Heart left ventricle (tissue), 16 donors: ENCODE measurements around the gene SOCS4. TPM values are rescaled to one million over a fixed set of nuclear protein-coding genes. Genes with fewer than 3 reads are reported as not detected.
A peak's percentile ranks its signal among the peaks of the same experiment; 100 is the strongest.

Experiments
- ATAC-seq, 4 donors: fragments of 200-7000 bp; cut with Tn5 transposase; one replicate each; pipeline ENCODE4 v1.9.1; 2020 to 2022; ENCODE audit warnings: moderate library complexity in 4 of 4, mild to moderate bottlenecking in 3 of 4, moderate number of reproducible peaks in 1 of 4
- DNase-seq, 5 donors: peaks; one replicate each; pipeline ENCODE4 v3.0.0-alpha.2; 2020
- H3K27ac ChIP-seq, 12 donors: fragments of 200-600 bp; sonication (generic) in 4 of 12; one replicate each; pipeline versions ENCODE4 v1.5.0 to v1.8.0; 2016 to 2022; ENCODE audit warnings: mild to moderate bottlenecking in 2 of 12
- H3K27me3 ChIP-seq, 9 donors: fragments of 200-600 bp; sonication (generic) in 2 of 9; one replicate each; pipeline versions ENCODE4 v1.5.1 to v1.8.0; 2016 to 2022; ENCODE audit warnings: mild to moderate bottlenecking in 3 of 9
- H3K36me3 ChIP-seq, 9 donors: fragments of 200-600 bp; sonication (generic) in 2 of 9; one replicate each; pipeline versions ENCODE4 v1.5.0 to v1.8.0; 2018 to 2022; ENCODE audit warnings: mild to moderate bottlenecking in 2 of 9
- H3K4me1 ChIP-seq, 12 donors: fragments of 200-600 bp; sonication (generic) in 4 of 12; one replicate each; pipeline versions ENCODE4 v1.5.0 to v1.8.0; 2016 to 2022; ENCODE audit warnings: mild to moderate bottlenecking in 3 of 12
- H3K4me3 ChIP-seq, 12 donors: fragments of 200-600 bp; sonication (generic) in 4 of 12; one replicate each; pipeline versions ENCODE4 v1.5.0 to v1.8.0; 2017 to 2022; ENCODE audit warnings: mild to moderate bottlenecking in 9 of 12, moderate library complexity in 4 of 12
- H3K9me3 ChIP-seq, 12 donors: fragments of 200-600 bp; sonication (generic) in 4 of 12; one replicate each; pipeline versions ENCODE4 v1.5.0 to v1.8.0; 2016 to 2022; ENCODE audit warnings: mild to moderate bottlenecking in 1 of 12
- POLR2A ChIP-seq, 2 donors: fragments of 450-650 bp; IDR thresholded peaks; one replicate each; pipeline ENCODE4 v1.6.1; 2017; ENCODE audit warnings: antibody characterized with exemption in 2 of 2, mild to moderate bottlenecking in 2 of 2, moderate library complexity in 2 of 2
- WGBS, 4 donors: extraction: QIAGEN DNeasy Blood & Tissue Kit in 2 of 4; methylation state at CpG; one replicate each; pipeline versions ENCODE4 v1.1.5 to v1.1.7; 2013 to 2018; 5-methylcytosine and 5-hydroxymethylcytosine counted together
- intact Hi-C, 10 donors: fragments of 100-400 bp; cut with DNase I; formaldehyde crosslinking; loops; one replicate each; pipeline versions ENCODE4 v1.11.1 to v1.14.2; 2022
- polyA plus RNA-seq, 2 donors: library from polyadenylated mRNA; stranded (reverse); fragments of 200-250 nt; gene quantifications; one replicate each; pipeline ENCODE4 v1.2.3, GENCODE V29; 2013
- total RNA-seq, 9 donors: library from RNA; depleted of rRNA in 2 of 9; stranded (reverse); fragments of >200 nt in 2 of 9; fragmentation: NEBNext Ultra II Directional in 3 of 9; extraction: Animal tissue kit (Norgen Biotek cat#: 25700) in 3 of 9; gene quantifications; one replicate each; pipeline versions ENCODE4 v1.1.0 to v1.2.4, GENCODE V29; 2016 to 2023
- TF ChIP-seq, protein P1 (sequence below), 12 donors: fragments of 200-600 bp; sonication (generic) in 4 of 12; IDR thresholded peaks; one replicate each; pipeline versions ENCODE4 v1.5.0 to v1.8.0; 2018 to 2022; ENCODE audit warnings: antibody characterized with exemption in 12 of 12, mild to moderate bottlenecking in 5 of 12
- donor health status: ischemic (EF 13 %, LVEDD 7.1; RV severe dilation, severe dysfunction).
- donor health status: healthy with polysubstance abuse.
- donor health status: DM: no; HTN: yes; CAD: no.
- donor health status: DM: no; HTN: no; CAD: no.
- donor health status: ischemic (EF 25% LVEDD 6.9; RV normal size, moderate dysfunction).
- donor health status: ischemic (EF 25% LVEDD 5.7; RV mildly dilated, moderate dysfunction).
- donor health status: healthy.
- donor health status: DM: yes; HTN: yes; CAD: no.
- donor health status: ischemic (EF 35%, LVEDD 5.7; RV mildly dilated, moderate dysfunction).
- donor health status: nonischemic (EF 11% LVEDD 7.7; RV severe dilation, severe dysfunction).
- donor health status: DM: yes; HTN: yes; CAD: no.
- donor health status: PGD.
- donor health status: ischemic (EF 29% LVEDD 5.4; RV normal size, mild dysfunction).
- donor health status: nonischemic (EF 23%, LVEDD 6.1; RV moderate dilation, normal function).

SOCS4 gene
- total and polyA plus RNA-seq, 11 donors: 3.7 to 20.7 (median 13.8) TPM

DNA sequence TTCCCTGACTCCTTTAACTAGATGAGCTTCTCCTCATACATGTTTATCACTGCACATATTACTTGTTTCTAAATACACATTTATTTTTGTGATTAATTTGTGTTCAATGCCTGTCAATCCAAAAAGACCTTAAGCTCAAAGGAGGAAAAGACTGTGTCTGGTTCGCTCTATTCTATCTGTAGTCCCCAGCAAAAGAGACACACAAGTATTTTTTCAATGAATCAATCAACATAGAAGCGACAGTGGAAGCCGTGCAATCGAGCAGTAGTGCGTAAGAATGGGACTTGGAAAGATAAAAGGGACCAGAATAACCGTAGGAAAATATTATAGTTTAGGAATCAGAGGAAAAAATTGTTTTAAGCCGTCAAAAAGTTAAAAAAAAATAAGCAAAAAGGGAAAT, 1.1 kb upstream of the SOCS4 start:
- intact Hi-C loops: loop anchor here in 1 of 10 donors (2.0 kb wide), 1 partner anchor 25 kb away; the partner anchor contains the start of gene MAPK1IP1L

GRCh38 chr14:55026441-55026792, 619 bp upstream of the SOCS4 start:
- Histone ChIP-seq H3K27me3 (no peaks in the 10 kb centered on the region), H3K4me3 (peak overlapping the region; percentile 56 to 92 (median 83)), H3K4me1 (peaks cover 0 to 51% (median 23%) of the 10 kb centered on the region in 12 donors), H3K27ac (peak overlapping the region in 11 of 12 donors; percentile 70 to 92 (median 87)), H3K9me3 (no peaks in the 10 kb centered on the region), H3K36me3 (no peaks in the 10 kb centered on the region)
- 2 to 3% (median 2%) methylated on average over 9 of the region's 9 CpGs for WGBS, 4 donors
- ATAC-seq: no peak
- TF ChIP-seq, protein P1, sequence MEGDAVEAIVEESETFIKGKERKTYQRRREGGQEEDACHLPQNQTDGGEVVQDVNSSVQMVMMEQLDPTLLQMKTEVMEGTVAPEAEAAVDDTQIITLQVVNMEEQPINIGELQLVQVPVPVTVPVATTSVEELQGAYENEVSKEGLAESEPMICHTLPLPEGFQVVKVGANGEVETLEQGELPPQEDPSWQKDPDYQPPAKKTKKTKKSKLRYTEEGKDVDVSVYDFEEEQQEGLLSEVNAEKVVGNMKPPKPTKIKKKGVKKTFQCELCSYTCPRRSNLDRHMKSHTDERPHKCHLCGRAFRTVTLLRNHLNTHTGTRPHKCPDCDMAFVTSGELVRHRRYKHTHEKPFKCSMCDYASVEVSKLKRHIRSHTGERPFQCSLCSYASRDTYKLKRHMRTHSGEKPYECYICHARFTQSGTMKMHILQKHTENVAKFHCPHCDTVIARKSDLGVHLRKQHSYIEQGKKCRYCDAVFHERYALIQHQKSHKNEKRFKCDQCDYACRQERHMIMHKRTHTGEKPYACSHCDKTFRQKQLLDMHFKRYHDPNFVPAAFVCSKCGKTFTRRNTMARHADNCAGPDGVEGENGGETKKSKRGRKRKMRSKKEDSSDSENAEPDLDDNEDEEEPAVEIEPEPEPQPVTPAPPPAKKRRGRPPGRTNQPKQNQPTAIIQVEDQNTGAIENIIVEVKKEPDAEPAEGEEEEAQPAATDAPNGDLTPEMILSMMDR (IDR thresholded peaks at IDR 0.05): no peak
- TF ChIP-seq POLR2A (IDR thresholded peaks at IDR 0.05): no peak
- intact Hi-C loops: loop anchor here in 1 of 10 donors (2.0 kb wide), 1 partner anchor 24 kb away; the partner anchor contains the start of gene MAPK1IP1L
- no peak for DNase-seq

More for the DNA sequence above, 1.1 kb upstream of the SOCS4 start:
- Histone ChIP-seq H3K36me3 (no peaks in the 10 kb centered on the region), H3K4me3 (peak overlapping the region in 10 of 12 donors; percentile 56 to 91 (median 83)), H3K27ac (no peak overlapping the region), H3K27me3 (no peaks in the 10 kb centered on the region), H3K4me1 (peaks cover 0 to 46% (median 21%) of the 10 kb centered on the region in 12 donors), H3K9me3 (no peaks in the 10 kb centered on the region)
- 27 to 29% (median 28%) methylated on average over 7 of the region's 7 CpGs for WGBS, 4 donors
- TF ChIP-seq, protein P1 (IDR thresholded peaks at IDR 0.05): no peak
- no peak for TF ChIP-seq POLR2A (IDR thresholded peaks at IDR 0.05)
- no peak for ATAC-seq
- no peak for DNase-seq

GRCh38 chr14:55028066-55028465, 1.0 kb downstream of the SOCS4 start:
- H3K27ac ChIP-seq: peak overlapping the region in 4 of 12 donors; percentile 85 to 91 (median 88)
- DNase-seq: no peak
- peaks cover 0 to 52% (median 25%) of the 10 kb centered on the region in 12 donors for H3K4me1 ChIP-seq
- no peaks in the 10 kb centered on the region for H3K27me3 ChIP-seq
- WGBS, 4 donors: 2 to 7% (median 4%) methylated on average over 8 of the region's 8 CpGs
- H3K4me3 ChIP-seq: peak overlapping the region; percentile 56 to 92 (median 83)
- intact Hi-C loops: no loop called here
- TF ChIP-seq POLR2A (IDR thresholded peaks at IDR 0.05): no peak
- TF ChIP-seq, protein P1 (IDR thresholded peaks at IDR 0.05): no peak
- no peaks in the 10 kb centered on the region for H3K9me3 ChIP-seq
- H3K36me3 ChIP-seq: no peaks in the 10 kb centered on the region
- ATAC-seq: no peak

- peak overlapping the region in 9 of 12 donors; percentile 58 to 91 (median 84) for H3K4me3 ChIP-seq
- H3K4me1 ChIP-seq: peaks cover 0 to 52% (median 25%) of the 10 kb centered on the region in 12 donors
- H3K27me3 ChIP-seq: no peaks in the 10 kb centered on the region
- H3K27ac ChIP-seq: no peak overlapping the region
- TF ChIP-seq POLR2A (IDR thresholded peaks at IDR 0.05): no peak
- TF ChIP-seq, protein P1 (IDR thresholded peaks at IDR 0.05): no peak
- DNase-seq (no peak), ATAC-seq (no peak)
- peaks cover 0 to 3% (median 0%) of the 10 kb centered on the region in 9 donors for H3K36me3 ChIP-seq
- intact Hi-C loops: no loop called here
- no peaks in the 10 kb centered on the region for H3K9me3 ChIP-seq
- 66 to 70% (median 69%) methylated on average over 4 of the region's 4 CpGs for WGBS, 4 donors
Measured at GRCh38 chr14:55028476-55028875, 1.4 kb downstream of the SOCS4 start.
